Measurements from ENCODE around the gene GTPBP4. TPM values are rescaled to one million over a fixed set of nuclear protein-coding genes. Genes with fewer than 3 reads are reported as not detected.
A peak's percentile ranks its signal among the peaks of the same experiment; 100 is the strongest.

GTPBP4 gene
- total RNA-seq, 4 donors from 2014 or later: 16.0 to 31.5 (median 21.5) TPM

DNA sequence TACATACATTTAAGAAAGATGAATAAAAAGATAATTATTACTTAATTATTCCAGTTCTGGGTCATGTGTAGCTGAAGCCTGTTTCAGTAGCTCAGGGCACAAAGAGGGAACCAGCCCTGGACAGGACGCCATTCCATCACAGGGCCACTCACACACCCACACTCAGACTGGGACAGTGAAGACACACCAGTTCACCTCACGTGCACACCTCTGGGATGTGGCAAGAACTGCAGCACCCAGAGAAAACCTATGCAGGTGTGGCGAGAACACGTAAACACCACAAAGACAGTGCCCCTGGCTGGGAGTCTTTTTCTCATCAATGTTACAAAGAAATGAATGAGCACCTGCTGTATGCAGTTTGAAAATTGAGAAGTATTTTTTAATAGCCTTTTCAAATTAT is 62.3 kb downstream of the GTPBP4 start:
- ATAC-seq: no peak
- 82% methylated on average over 3 of the region's 4 CpGs; no CpG with 5 or more reads in 1 of the 2 donors for WGBS, 2 donors (ENCODE audit: low coverage in 1 of 2)
- Histone ChIP-seq H3K27me3 (no peaks in the 10 kb centered on the region), H3K4me3 (no peak overlapping the region), H3K4me1 (peaks cover 3 to 74% (median 25%) of the 10 kb centered on the region in 3 donors), H3K9me3 (no peaks in the 10 kb centered on the region), H3K36me3 (peaks cover 0 to 27% of the 10 kb centered on the region in 2 donors), H3K27ac (peak overlapping the region in 2 of 4 donors; percentile 100)
- TF ChIP-seq, protein P1, sequence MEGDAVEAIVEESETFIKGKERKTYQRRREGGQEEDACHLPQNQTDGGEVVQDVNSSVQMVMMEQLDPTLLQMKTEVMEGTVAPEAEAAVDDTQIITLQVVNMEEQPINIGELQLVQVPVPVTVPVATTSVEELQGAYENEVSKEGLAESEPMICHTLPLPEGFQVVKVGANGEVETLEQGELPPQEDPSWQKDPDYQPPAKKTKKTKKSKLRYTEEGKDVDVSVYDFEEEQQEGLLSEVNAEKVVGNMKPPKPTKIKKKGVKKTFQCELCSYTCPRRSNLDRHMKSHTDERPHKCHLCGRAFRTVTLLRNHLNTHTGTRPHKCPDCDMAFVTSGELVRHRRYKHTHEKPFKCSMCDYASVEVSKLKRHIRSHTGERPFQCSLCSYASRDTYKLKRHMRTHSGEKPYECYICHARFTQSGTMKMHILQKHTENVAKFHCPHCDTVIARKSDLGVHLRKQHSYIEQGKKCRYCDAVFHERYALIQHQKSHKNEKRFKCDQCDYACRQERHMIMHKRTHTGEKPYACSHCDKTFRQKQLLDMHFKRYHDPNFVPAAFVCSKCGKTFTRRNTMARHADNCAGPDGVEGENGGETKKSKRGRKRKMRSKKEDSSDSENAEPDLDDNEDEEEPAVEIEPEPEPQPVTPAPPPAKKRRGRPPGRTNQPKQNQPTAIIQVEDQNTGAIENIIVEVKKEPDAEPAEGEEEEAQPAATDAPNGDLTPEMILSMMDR (IDR thresholded peaks at IDR 0.05): no peak
- TF ChIP-seq POLR2A (IDR thresholded peaks at IDR 0.05) (no peak), POLR2AphosphoS5 (IDR thresholded peaks at IDR 0.05) (no peak), EP300 (IDR thresholded peaks at IDR 0.05) (no peak)

DNA sequence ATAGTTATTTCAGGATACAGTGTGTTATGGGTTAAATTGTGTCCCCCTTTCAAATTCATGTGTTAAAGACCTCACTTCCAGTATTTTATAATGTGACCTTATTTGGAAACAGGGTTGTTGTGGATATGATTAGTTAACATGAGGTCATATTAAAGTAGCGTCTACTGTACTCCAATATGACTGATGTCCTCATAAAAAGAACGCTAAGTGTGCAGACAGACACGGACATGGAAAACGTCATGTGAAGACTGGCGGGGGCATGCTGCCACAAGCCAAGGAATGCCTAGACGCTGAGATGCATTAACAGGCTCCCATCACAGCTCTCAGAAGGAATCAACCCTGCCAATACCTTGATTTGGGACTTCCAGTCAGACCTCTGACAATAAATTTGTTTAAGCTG is 66.5 kb downstream of the GTPBP4 start:
- TF ChIP-seq, protein P1 (IDR thresholded peaks at IDR 0.05): no peak
- no peak for TF ChIP-seq EP300 (IDR thresholded peaks at IDR 0.05)
- TF ChIP-seq POLR2A (IDR thresholded peaks at IDR 0.05): no peak
- no peak for TF ChIP-seq POLR2AphosphoS5 (IDR thresholded peaks at IDR 0.05)
- peak overlapping the region in 1 of 2 donors; percentile 96 for H3K4me3 ChIP-seq
- no peaks in the 10 kb centered on the region for H3K9me3 ChIP-seq
- 28 to 43% methylated on average over 4 to 6 of the region's 6 CpGs for WGBS, 2 donors (ENCODE audit: low coverage in 1 of 2)
- H3K27ac ChIP-seq: peak overlapping the region in 1 of 4 donors; percentile 97
- H3K27me3 ChIP-seq: no peaks in the 10 kb centered on the region
- no peak for ATAC-seq
- peaks cover 3 to 86% (median 25%) of the 10 kb centered on the region in 3 donors for H3K4me1 ChIP-seq
- H3K36me3 ChIP-seq: peaks cover 0 to 27% of the 10 kb centered on the region in 2 donors

GRCh38 chr10:1056326-1057105 is 68.3 kb downstream of the GTPBP4 start, which contains the start of gene WDR37:
Gene WDR37 (plus strand): TSS chr10:1056385. CDS start chr10:1072156, 15,771 bp downstream.
- ATAC-seq: peak; percentile 96

DNA sequence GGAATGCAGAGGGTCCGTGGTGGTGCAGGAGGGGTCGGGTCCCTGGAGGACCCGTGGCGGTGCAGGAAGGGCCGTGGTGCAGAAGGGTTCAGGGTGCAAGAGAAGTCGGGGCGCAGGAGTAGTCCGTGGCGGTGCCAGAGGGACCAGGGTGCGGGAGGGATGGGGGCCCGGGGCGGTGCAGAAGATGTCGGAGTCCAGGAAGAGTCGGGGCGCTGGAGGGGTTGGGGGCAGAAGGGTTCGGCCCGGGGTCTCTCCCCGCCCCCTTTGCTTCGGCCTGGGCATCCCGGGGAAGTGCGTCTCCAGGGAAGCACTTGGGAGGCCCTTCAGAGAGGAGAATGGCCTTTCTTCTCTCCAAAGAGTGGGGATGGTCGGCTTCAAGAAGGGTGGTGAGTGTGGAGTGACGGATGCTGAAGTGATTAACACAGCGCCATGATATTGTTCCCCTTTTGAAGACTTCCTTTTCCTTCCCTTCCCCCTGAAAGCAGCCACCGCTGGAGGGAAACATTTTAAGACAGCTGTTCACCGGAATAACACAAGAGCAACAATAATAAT is 68.9 kb downstream of the GTPBP4 start:
- H3K4me1 ChIP-seq: peaks cover 3 to 82% (median 13%) of the 10 kb centered on the region in 3 donors
- TF ChIP-seq POLR2A (IDR thresholded peaks at IDR 0.05) (no peak), POLR2AphosphoS5 (IDR thresholded peaks at IDR 0.05) (no peak), EP300 (IDR thresholded peaks at IDR 0.05) (no peak)
- TF ChIP-seq, protein P1 (IDR thresholded peaks at IDR 0.05): no peak
- H3K27me3 ChIP-seq: no peaks in the 10 kb centered on the region
- WGBS, 2 donors (ENCODE audit: low coverage in 1 of 2): 1 to 2% methylated on average over 18 to 24 of the region's 26 CpGs
- peak; percentile 2 for ATAC-seq
- H3K36me3 ChIP-seq: peaks cover 0 to 19% of the 10 kb centered on the region in 2 donors
- peak overlapping the region; percentile 97 to 100 (median 99) for H3K27ac ChIP-seq
- no peaks in the 10 kb centered on the region for H3K9me3 ChIP-seq
- H3K4me3 ChIP-seq: peak overlapping the region; percentile 96 to 97

More at GRCh38 chr10:1056326-1057105, 68.3 kb downstream of the GTPBP4 start, which contains the start of gene WDR37:
- H3K36me3 ChIP-seq: peaks cover 0 to 25% of the 10 kb centered on the region in 2 donors
- H3K4me3 ChIP-seq: peak within 1 kb of the TSS; percentile 96 to 97
- peaks cover 3 to 79% (median 13%) of the 10 kb centered on the region in 3 donors for H3K4me1 ChIP-seq
- no peaks in the 10 kb centered on the region for H3K9me3 ChIP-seq
- TF ChIP-seq EP300 (IDR thresholded peaks at IDR 0.05) (no peak), POLR2A (IDR thresholded peaks at IDR 0.05) (peak; percentile 78 to 86), POLR2AphosphoS5 (IDR thresholded peaks at IDR 0.05) (peak; percentile 72)
- TF ChIP-seq, protein P1 (IDR thresholded peaks at IDR 0.05): peak in 1 of 4 experiments; percentile 9
- no CpG with 5 or more reads among the region's 87 CpGs for WGBS, 2 donors (ENCODE audit: low coverage in 1 of 2)
- H3K27me3 ChIP-seq: no peaks in the 10 kb centered on the region
- peak within 1 kb of the TSS; percentile 97 to 100 (median 99) for H3K27ac ChIP-seq

Measured in gastroesophageal sphincter (tissue), 4 donors.